A549 (cell line): ENCODE results near the gene KSR1. TPM values are rescaled to one million over a fixed set of nuclear protein-coding genes. Genes with fewer than 3 reads are reported as not detected.

Source experiments
- ATAC-seq, 2 experiments: fragments of 200-7000 bp in 1 of 2; fragments of >200 bp in 1 of 2; cut with Nextera tagmentation in 1 of 2; cut with Tn5 transposase in 1 of 2; 3 replicates each; pipeline versions ENCODE4 v1.8.0 to v1.9.1; 2018 to 2020; ENCODE audit warnings: mild to moderate bottlenecking in 1 of 2, moderate library complexity in 1 of 2
- CTCF ChIA-PET: fragments of 300-600 bp; sonication (Branson Sonifier 250); formaldehyde crosslinking; extraction: SDS; loops from one replicate; lab custom pipeline; 2021; ENCODE audit warnings: antibody characterized with exemption, inconsistent platforms; lab: Yijun Ruan, JAX
- POLR2A ChIA-PET: fragments of 350-600 bp; formaldehyde crosslinking; extraction: SDS; loops from one replicate; lab custom pipeline; 2021; ENCODE audit warnings: antibody characterized with exemption, inconsistent platforms; lab: Yijun Ruan, JAX
- DNase-seq, 2 experiments: peaks; one replicate each; pipeline versions ENCODE4 v3.0.0 to v3.0.0-alpha.2; 2011 to 2016; ENCODE audit warnings: low read depth in 1 of 2, low spot score in 1 of 2
- FAIRE-seq: peaks from 2 replicates; lab custom pipeline; 2011; peaks lifted over from hg19 to GRCh38; lab: Jason Lieb, UNC
- H3K27ac ChIP-seq, 2 experiments: fragments of >200 bp; sonication (Bioruptor Twin); formaldehyde crosslinking; 3 replicates each; pipeline ENCODE4 v1.5.1; 2016 to 2017
- H3K4me1 ChIP-seq: fragments of >200 bp; sonication (Bioruptor Twin); formaldehyde crosslinking; 3 replicates; pipeline ENCODE4 v1.6.1; 2016
- H3K4me2 ChIP-seq: fragments of >200 bp; sonication (Bioruptor Twin); formaldehyde crosslinking; 3 replicates; pipeline ENCODE4 v1.6.1; 2016
- H3K4me3 ChIP-seq: fragments of >200 bp; sonication (Bioruptor Twin); formaldehyde crosslinking; 3 replicates; pipeline ENCODE4 v1.5.1; 2016
- H3K9me3 ChIP-seq: fragments of >200 bp; sonication (Bioruptor Twin); formaldehyde crosslinking; 3 replicates; pipeline ENCODE4 v1.6.1; 2016
- BHLHE40 ChIP-seq: IDR thresholded peaks from 2 replicates; pipeline ENCODE4 v1.6.1; 2012; ENCODE audit warnings: low read depth, low read length, inconsistent platforms
- CEBPB ChIP-seq, 2 experiments: fragments of >200 bp in 1 of 2; sonication (Bioruptor Twin) in 1 of 2; formaldehyde crosslinking in 1 of 2; IDR thresholded peaks; 2 replicates each; pipeline ENCODE4 v1.6.1; 2012 to 2016
- CHD4 ChIP-seq: fragments of 200-600 bp; sonication (generic); IDR thresholded peaks from 2 replicates; pipeline ENCODE4 v1.6.1; 2016; ENCODE audit warnings: antibody characterized with exemption, mild to moderate bottlenecking, borderline replicate concordance
- EHF ChIP-seq: fragments of 250-450 bp; sonication (Bioruptor Pico); IDR thresholded peaks from 2 replicates; pipeline ENCODE4 v1.5.0; 2020; ENCODE audit warnings: mild to moderate bottlenecking
- EP300 ChIP-seq, 2 experiments: fragments of >200 bp; sonication (Bioruptor Twin); formaldehyde crosslinking; IDR thresholded peaks; 2 replicates in 1 of 2; 3 replicates in 1 of 2; pipeline ENCODE4 v1.6.1; 2016 to 2017
- ESRRA ChIP-seq: fragments of 150-350 bp; IDR thresholded peaks from 2 replicates; pipeline ENCODE4 v1.6.1; 2014; ENCODE audit warnings: mild to moderate bottlenecking, low read length, borderline replicate concordance
- FOSB ChIP-seq: fragments of 250-450 bp; sonication (Bioruptor Pico); IDR thresholded peaks from 2 replicates; pipeline ENCODE4 v1.5.0; 2020; ENCODE audit warnings: mild to moderate bottlenecking, moderate library complexity
- FOSL2 ChIP-seq, 2 experiments: fragments of 450-650 bp in 1 of 2; fragments of >200 bp in 1 of 2; sonication (Bioruptor Twin) in 1 of 2; formaldehyde crosslinking; IDR thresholded peaks; 2 replicates each; pipeline versions ENCODE4 v1.5.0 to v1.6.1; 2016 to 2020; ENCODE audit warnings: mild to moderate bottlenecking in 1 of 2, moderate library complexity in 1 of 2
- GATA3 ChIP-seq: IDR thresholded peaks from 2 replicates; pipeline ENCODE4 v1.6.1; 2012; ENCODE audit warnings: borderline replicate concordance
- HOXB13 ChIP-seq: fragments of 250-450 bp; sonication (Bioruptor Pico); IDR thresholded peaks from 2 replicates; pipeline ENCODE4 v1.5.0; 2020; ENCODE audit warnings: low read depth, mild to moderate bottlenecking, moderate library complexity
- HOXB5 ChIP-seq: fragments of 250-450 bp; sonication (Bioruptor Pico); IDR thresholded peaks from 2 replicates; pipeline ENCODE4 v1.5.0; 2020; ENCODE audit warnings: mild to moderate bottlenecking, moderate library complexity
- KDM1A ChIP-seq: fragments of 200-600 bp; sonication (generic); IDR thresholded peaks from 2 replicates; pipeline ENCODE4 v1.6.1; 2016; ENCODE audit warnings: low read depth, mild to moderate bottlenecking
- KDM5A ChIP-seq: fragments of 200-600 bp; sonication (generic); IDR thresholded peaks from 2 replicates; pipeline ENCODE4 v1.6.1; 2016; ENCODE audit warnings: antibody characterized with exemption, mild to moderate bottlenecking
- RAD21 ChIP-seq, 2 experiments: fragments of >200 bp in 1 of 2; sonication (Bioruptor Twin) in 1 of 2; formaldehyde crosslinking in 1 of 2; IDR thresholded peaks in 1 of 2; conservative IDR thresholded peaks in 1 of 2; 2 replicates in 1 of 2; 3 replicates in 1 of 2; pipeline ENCODE4 v1.6.1; 2012 to 2018; ENCODE audit warnings: inconsistent platforms in 1 of 2
- RFX5 ChIP-seq: fragments of 450-650 bp; IDR thresholded peaks from 2 replicates; pipeline ENCODE4 v1.7.1; 2014; ENCODE audit warnings: antibody characterized with exemption, mild to moderate bottlenecking, moderate library complexity
- TFCP2L1 ChIP-seq: fragments of 250-450 bp; sonication (Bioruptor Pico); IDR thresholded peaks from 2 replicates; pipeline ENCODE4 v1.5.0; 2021; ENCODE audit warnings: mild to moderate bottlenecking
- ZC3H11A ChIP-seq: fragments of 450-650 bp; IDR thresholded peaks from 2 replicates; pipeline ENCODE4 v1.6.1; 2014; ENCODE audit warnings: antibody characterized with exemption, mild to moderate bottlenecking
- WGBS: methylation state at CpG from one replicate; pipeline ENCODE4 v1.1.6; 2017; ENCODE audit errors: missing lambda C conversion rate; 5-methylcytosine and 5-hydroxymethylcytosine counted together
- polyA plus RNA-seq, 4 experiments: library from polyadenylated mRNA; depleted of rRNA in 3 of 4; stranded (reverse); fragments of >200 nt; fragmentation: RNase III in 1 of 4; extraction: RNeasy Plus Mini Kit Qiagen cat#74134 plus additional on column Dnase treatment in 1 of 4; gene quantifications; 2 replicates in 3 of 4; 3 replicates in 1 of 4; pipeline ENCODE4 v1.2.3, GENCODE V29; 2011 to 2017
- TF ChIP-seq, protein P1 (sequence below): fragments of 250-450 bp; sonication (Bioruptor Pico); IDR thresholded peaks from 2 replicates; pipeline ENCODE4 v1.5.0; 2020; ENCODE audit warnings: low read depth, mild to moderate bottlenecking, moderate library complexity
- TF ChIP-seq, protein P2 (sequence below): fragments of >200 bp; sonication (Bioruptor Twin); formaldehyde crosslinking; IDR thresholded peaks from 2 replicates; pipeline ENCODE4 v1.6.1; 2016
- TF ChIP-seq, protein P3 (sequence below): IDR thresholded peaks from 2 replicates; pipeline ENCODE4 v1.6.1; 2012

KSR1 gene
- polyA plus RNA-seq, 2 of the 4 experiments (the other 2 are of a cell fraction): 13.3 to 14.6 TPM

DNA sequence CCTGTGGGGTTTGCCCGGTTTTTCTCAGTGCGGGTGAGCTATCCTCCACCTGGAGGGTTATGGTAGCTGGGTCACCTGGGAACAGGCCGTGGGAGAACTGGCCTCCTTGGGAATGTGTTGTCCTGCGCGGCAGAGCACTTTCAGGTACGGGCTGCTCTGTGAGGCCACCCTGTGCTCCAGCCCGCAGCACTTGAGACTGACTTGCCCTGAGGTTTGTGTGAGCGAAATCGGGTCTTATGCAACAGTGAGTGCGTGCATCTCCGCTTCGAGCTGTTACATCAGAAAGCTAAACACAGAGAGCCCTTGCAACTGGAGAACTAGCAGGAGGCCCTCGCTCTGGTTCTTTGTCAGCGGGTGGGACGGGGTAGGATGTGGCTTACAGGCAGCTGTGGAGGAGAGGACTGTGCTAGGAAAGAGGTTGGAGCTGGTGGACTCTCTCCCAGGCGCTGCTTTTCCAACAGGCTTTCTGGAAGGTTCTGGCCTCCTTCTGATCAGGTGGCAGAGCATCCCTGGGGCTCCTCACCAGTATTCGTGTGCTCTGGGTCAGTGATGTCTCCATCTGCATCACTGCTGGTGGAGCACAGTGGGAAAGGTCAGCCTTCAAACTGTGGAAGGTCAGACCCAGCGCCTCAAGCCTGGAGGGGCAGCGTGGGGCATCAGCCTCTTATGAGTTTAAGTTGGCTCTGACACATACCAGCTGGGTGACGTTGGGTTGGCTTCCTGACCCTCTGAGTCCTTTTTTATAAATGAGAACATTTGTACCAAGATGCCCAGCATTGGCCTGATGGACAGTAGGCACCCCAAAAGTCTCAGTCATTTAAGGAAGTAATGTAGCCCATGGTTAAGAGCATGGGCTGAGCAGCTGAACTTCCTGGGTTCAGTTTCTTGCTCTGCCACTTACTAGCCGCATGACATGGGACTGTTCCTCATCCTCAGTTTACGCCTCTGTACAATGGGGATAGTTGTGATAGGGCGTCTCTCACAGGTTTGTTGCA, 76.3 kb downstream of the KSR1 start:
- ATAC-seq (no peak), FAIRE-seq (no peak), DNase-seq (no peak)
- no peak overlapping the region for H3K4me3 ChIP-seq
- POLR2A ChIA-PET: interaction anchor here (0.6 to 1.7 kb wide), 2 partner anchors 7 to 31 kb away, joined by 3 to 8 read pairs; no protein-coding TSS in a partner anchor
- H3K4me1 ChIP-seq: peaks cover 95% of the 10 kb centered on the region
- H3K9me3 ChIP-seq: no peaks in the 10 kb centered on the region
- H3K4me2 ChIP-seq: no peak overlapping the region; the same call in 1 of the 3 replicates
- CTCF ChIA-PET: interaction anchor here (0.6 to 3.7 kb wide), 11 partner anchors 11 to 152 kb away, joined by 3 to 15 read pairs (median 4); no protein-coding TSS in a partner anchor
- TF ChIP-seq CHD4: no peak
- TF ChIP-seq CEBPB (IDR thresholded peaks at IDR 0.05): peak in 1 of 2 experiments; percentile 46; a peak in 1 of 4 replicates
- peak; percentile 67; the same call in 1 of the 2 replicates for TF ChIP-seq KDM1A
- 94% methylated on average over 23 of the region's 23 CpGs for WGBS
- H3K27ac ChIP-seq: peak overlapping the region; percentile 70 to 84

DNA sequence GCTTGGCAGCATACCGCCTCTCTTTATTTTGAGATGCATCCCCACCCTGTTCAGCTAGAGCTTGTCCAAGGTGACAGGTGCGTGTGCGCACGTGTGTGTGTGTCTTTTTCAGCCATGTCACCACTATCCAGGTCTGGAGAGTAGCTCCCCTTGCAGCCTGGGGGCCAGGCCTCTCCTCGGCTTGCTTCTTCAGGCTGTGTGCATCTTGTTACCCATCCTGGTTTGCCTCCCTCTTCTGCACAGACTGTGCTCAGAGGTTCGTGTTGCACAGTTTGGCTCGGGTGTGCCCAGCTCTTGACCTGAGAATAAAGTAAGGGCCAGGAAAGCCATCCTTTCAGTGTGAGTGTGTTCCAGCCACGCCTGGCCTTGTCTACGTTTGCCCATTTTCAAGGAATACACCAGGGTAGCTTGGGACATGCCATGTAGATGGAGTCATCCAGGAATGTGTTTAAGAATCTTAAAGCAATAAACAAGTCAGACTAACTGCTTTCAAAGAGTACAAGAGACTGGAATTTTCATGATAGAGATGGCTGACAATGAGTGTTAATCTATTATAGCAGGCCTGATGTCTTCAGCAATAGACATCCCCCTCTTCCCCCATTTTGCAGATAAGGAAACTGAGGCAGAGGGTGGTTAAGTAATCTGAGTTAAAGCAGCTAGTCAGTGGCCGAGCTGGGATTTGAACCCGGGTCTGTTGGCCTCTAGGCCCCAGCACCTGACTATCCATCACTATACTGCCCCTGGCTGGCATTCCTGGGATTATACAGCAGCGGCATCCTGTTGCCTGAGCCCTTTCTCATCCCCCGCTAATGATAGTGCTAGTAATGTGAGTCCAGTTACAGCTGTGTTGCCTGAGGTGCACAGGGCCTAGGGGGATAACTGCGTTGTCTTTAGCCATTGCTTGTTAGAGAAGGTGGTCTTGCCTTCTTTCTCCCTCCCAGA, 77.9 kb downstream of the KSR1 start:
- peak overlapping the region; percentile 70 to 84 for H3K27ac ChIP-seq
- 0 out of 5 replicates have a peak, but pooled peaks have one; percentile 18 to 22 for TF ChIP-seq EP300 (IDR thresholded peaks at IDR 0.05)
- no peak for TF ChIP-seq EHF (CRISPR knock-in tag)
- TF ChIP-seq ZC3H11A: 0 out of 2 replicates have a peak, but pooled peaks have one; percentile 7
- peak; percentile 42 for TF ChIP-seq GATA3
- no peak for TF ChIP-seq BHLHE40
- TF ChIP-seq FOSB (CRISPR knock-in tag): no peak
- TF ChIP-seq, protein P1, sequence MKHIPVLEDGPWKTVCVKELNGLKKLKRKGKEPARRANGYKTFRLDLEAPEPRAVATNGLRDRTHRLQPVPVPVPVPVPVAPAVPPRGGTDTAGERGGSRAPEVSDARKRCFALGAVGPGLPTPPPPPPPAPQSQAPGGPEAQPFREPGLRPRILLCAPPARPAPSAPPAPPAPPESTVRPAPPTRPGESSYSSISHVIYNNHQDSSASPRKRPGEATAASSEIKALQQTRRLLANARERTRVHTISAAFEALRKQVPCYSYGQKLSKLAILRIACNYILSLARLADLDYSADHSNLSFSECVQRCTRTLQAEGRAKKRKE (CRISPR knock-in tag): no peak
- no peak for TF ChIP-seq FOSL2 (IDR thresholded peaks at IDR 0.05)
- peak; percentile 69 for TF ChIP-seq FOSL2 (CRISPR knock-in tag; IDR thresholded peaks at IDR 0.05)
- TF ChIP-seq, protein P2, sequence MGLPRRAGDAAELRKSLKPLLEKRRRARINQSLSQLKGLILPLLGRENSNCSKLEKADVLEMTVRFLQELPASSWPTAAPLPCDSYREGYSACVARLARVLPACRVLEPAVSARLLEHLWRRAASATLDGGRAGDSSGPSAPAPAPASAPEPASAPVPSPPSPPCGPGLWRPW: no peak
- no peak for TF ChIP-seq RAD21 (conservative IDR thresholded peaks at IDR 0.05 in 1 of 2, IDR thresholded peaks at IDR 0.05 in 1 of 2)
- TF ChIP-seq KDM5A: no peak
- TF ChIP-seq, protein P3, sequence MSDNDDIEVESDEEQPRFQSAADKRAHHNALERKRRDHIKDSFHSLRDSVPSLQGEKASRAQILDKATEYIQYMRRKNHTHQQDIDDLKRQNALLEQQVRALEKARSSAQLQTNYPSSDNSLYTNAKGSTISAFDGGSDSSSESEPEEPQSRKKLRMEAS: no peak
- TF ChIP-seq RFX5: no peak
- TF ChIP-seq HOXB5 (CRISPR knock-in tag): no peak
- no peak for TF ChIP-seq ESRRA
- TF ChIP-seq TFCP2L1 (CRISPR knock-in tag): no peak
- no peak for TF ChIP-seq HOXB13 (CRISPR knock-in tag)
- CTCF ChIA-PET: interaction anchor here (0.6 to 3.7 kb wide), 21 partner anchors 9 to 298 kb away, joined by 3 to 20 read pairs (median 5); partner anchors contain the start of gene KSR1
- H3K9me3 ChIP-seq: no peaks in the 10 kb centered on the region
- ATAC-seq (peak; percentile 26 to 64; a peak in 4 of 6 replicates), DNase-seq (peak in 1 of 2 experiments; percentile 78), FAIRE-seq (no peak)
- WGBS: 68% methylated on average over 14 of the region's 14 CpGs
- H3K4me3 ChIP-seq: no peak overlapping the region
- POLR2A ChIA-PET: interaction anchor here (0.9 kb wide), 1 partner anchor 10 kb away, joined by 3 read pairs; no protein-coding TSS in a partner anchor
- peaks cover 95% of the 10 kb centered on the region for H3K4me1 ChIP-seq
- H3K4me2 ChIP-seq: peak overlapping the region; percentile 61
